NCI-H1105 treated with DMSO at 0.1 percent for 48 hours (cell line): Measurements from ENCODE around the gene PLXNA2.

ENCODE experiments used
- DNase-seq: peaks from one replicate; lab custom pipeline; 2025; lab: John Stamatoyannopoulos, UW

PLXNA2 gene

DNA sequence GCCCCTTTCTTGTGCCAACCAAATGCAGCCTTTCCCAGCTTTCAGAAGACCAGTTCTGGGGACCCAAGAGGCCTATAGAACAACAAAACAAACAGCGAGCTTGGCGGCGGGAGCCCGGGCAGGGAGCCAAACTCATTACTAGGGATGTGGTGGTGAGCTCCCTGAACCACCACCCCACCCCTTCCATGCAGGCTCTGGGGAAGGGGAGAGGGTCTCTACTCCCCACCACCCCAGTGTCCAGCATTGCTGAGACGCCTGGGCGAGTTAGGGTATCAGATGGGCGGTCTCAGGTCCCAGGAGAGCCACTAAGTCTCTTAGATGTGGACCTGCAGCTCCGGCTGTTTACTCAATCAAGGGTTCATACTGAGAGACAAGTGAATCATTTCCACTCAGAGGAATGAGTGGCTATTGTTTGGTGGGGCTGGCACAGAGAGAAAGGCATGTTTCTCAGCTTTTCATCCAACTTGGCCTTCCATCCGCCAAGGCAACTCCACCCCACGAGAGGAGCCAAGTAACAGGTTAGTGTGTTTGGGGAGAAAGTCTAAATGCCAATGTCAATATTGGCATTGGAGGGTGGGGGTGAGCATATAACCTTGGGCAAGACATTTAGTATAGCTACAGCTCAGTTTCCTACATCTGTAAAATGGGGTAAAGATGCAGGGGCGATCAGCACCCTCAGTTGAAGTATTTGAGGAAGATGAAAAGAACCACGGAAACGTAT lies 40.9 kb downstream of the PLXNA2 start:
- DNase-seq = peak; percentile 90

DNA sequence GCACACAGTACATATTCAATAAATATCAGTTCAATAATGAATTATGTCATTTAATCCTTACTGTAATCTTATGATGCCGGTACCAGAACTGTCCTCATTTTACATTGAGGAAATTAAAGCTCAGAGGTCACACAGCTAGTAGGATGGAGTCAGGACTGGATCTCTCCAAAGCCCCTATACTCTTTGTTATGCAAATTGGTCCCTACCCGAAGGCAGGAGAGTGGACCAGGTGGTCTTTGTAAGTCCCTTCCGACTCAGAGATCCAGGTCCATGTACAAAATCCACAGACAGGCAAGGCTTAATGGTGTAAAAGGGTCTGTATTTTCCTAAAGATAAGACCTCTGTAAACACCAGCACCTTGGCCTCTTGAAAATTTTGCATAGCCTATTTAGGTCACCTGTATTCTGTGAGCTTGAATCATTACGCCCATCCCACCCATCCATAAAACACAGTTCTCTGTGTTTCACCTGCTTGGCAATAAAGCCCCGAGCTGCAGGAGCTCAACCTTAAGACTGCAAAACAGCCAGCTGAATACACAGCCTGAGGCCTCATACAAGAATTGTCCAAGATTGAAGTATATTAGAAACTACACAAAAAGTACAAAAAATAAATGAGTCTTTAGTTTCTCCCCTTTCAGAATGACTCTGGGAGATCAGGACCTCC lies 41.7 kb downstream of the PLXNA2 start:
- DNase-seq = peak; percentile 73

DNA sequence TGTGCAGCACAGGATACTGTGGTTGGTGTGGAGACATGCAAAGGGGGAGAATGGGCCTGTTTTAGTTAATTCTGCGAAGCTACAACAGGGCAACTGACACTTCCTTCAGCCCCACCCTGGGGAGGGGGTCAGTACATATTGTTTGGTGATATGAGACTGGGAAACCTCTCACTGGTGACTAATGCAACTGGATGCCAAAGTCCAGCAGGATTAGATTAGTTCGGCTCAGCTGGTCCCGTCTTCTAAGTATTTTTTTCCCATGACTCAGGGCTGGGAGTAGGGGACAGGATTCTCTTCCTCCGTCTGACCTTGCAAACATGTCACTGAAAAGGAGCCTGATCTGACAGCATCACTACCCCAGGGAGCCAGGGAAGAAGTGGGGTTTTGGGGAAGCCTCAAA lies 43.0 kb downstream of the PLXNA2 start:
- no peak for DNase-seq

DNA sequence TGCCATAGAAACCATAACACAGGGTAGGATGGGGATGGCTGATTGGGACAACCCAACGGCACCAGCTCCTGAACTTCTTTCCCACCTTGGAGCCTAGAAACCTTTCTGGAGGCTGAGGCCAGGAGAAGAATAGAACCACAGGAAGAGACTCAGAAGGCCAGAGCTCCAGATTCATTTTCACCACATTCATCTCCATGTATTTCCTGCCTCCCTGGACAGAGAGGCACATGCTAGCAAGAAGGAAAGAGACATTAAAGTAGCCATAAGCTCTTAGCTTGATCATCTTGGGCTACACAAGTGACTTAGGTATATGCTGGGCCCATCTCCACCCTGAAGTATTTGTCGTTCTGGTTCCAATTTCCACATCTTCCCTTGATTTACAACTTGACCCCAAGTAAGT lies 44.1 kb downstream of the PLXNA2 start:
- no peak for DNase-seq

DNA sequence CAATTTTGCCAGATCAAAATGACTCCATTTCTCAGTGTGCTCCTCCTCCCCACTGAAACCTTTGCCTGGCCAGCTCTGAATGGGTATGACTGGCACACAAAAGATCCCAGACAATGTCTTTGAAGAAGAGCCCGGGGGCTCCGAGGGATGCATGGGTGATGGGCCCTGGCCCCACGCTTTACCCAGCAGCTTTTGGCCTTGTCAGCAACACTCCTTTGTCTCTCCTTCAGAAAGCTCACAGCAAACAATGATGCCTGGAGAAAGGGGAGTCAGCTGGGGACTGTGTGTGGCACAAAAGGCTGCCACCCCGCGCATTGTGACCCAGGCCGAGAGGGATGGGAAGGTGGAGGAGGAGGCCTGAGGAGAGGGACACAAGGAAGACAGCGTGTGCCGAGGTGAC lies 45.9 kb downstream of the PLXNA2 start:
- DNase-seq = no peak

DNA sequence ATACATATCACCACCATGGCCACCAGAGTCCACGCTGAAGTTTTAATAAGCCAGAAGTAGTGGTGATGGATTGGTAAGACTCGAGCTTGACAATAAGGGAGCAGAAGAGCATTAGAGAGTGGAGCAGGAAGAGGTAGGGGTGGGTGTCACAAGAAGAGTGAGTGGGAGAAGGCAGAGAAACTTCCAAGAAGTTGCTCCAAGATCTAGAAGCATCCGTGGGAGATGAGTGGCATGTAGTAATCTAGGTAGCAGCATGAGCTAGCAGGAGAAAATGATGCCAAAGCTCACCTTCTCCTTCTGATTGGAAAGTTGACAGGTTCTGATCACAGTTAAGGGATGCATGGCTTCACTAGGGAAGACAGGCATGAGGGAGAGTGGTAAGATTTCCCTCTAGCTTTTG lies 49.2 kb downstream of the PLXNA2 start:
- no peak for DNase-seq

DNA sequence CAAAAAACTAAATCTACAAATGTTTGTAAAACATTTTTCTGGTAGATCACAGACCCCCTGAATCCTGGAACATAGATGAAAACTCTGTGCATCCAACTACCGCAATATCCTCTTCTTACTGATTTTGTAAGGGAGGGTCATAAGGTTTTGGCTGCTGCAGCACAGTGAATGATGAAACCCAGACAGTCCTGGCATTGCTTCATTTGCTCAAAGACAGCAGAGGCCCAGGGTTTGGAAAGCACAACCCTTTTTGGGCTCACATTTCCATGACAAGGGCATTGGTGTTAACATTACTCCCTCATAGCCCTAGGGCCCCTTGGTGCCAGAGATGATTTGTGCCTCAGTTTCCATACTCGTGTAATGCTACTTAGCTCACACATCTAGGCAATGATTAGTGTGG lies 51.2 kb downstream of the PLXNA2 start:
- DNase-seq = no peak

DNA sequence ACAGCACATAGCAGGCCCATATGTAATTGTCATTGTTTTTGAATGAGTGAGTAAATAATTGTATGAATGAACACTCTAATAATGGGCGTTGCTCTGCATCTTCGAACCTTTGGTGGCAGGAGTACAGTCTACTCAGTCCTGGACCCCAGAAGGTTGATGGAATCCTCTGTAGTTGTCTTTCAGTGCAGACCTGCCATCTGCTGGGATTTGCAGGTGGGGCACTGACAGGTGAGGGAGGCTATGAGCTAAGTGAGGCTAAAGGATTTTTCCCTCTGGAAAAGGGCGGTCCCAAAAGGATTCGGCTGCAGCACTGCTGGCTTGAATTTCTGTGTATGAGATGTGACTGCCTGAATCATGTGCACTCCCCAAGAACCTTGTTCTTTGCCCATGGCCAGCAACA lies 53.4 kb downstream of the PLXNA2 start:
- peak; percentile 9 for DNase-seq

DNA sequence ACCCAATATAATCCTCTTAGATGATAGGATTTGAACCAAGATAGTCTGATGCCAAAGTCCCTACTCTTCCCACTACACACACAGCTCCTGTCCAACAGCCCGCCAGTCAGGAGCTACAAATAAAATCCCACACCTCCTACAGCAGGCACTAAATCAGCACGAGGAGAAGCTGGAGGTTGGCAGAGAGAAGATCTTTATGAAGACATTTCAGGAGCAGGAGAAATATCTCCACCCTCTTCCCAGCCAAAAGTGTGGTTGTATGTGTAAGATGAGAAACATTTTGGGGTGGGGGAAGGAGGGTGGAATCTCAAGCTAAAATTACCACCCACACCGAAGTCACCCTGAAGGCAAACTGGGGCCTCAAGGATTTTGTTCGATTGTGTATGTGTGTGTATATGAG lies 54.5 kb downstream of the PLXNA2 start:
- DNase-seq = no peak

DNA sequence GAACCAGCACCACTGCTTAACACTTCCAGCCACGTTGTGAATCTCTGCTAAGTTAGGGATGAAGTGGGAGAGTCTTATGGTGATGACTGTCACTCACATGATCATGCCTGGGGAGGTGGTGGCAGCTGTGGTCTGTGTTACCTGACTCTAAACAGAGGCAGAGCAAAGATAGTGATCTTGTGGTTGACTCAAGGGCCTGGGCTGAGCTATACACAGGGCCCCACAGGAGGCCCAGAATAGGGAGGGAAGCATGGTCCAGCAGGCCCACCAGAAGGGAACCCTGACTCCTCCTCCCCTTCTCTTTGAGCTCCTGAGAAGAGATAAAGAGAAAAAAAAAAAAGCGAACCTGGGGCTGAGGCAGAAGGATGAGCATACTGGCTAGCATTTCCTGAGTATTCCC lies 55.0 kb downstream of the PLXNA2 start:
- DNase-seq = no peak

DNA sequence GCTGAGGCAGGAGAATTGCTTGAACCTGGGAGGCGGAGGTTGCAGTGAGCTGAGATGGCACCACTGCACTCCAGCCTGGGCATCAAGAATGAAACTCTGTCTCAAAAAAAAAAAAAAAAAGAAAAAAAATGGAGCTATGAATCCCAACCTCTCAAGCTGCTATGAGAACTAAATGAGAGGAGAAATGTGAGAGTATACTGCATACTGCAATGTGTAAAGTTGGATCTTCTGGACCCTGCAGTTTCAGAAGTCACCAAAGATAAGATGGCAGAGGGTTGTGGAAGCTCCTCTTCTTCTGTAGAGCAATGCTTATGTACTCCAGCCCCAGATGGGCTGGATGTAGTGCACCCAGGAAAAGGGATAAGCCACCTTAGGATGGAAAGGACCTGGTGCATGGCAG lies 55.6 kb downstream of the PLXNA2 start:
- no peak for DNase-seq

DNA sequence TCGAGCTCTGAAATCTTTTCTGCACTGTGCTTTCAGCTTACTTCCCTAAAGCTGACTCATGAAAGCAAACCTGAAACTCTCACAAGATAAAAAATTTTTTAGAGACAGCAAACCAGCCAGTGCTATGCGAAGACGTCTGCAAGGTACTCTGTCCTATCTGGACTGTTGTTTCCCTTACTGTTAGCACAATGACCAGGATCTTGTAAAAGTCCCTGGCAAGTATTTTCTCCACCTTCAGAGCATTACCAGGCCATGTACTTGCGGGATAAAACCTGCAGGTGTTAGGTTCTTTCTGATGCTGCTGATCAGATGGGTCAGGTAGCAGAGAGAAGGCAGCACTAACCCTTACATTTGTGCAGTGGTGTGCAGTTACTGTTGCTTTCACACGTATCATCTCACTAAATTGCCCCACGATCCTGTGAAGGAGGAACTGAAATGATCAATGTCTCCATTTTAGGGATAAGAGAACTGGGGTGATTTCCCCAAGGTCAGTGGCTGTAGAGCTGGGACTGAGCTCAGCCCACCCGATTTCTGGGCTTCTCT lies 56.6 kb downstream of the PLXNA2 start:
- DNase-seq = no peak

DNA sequence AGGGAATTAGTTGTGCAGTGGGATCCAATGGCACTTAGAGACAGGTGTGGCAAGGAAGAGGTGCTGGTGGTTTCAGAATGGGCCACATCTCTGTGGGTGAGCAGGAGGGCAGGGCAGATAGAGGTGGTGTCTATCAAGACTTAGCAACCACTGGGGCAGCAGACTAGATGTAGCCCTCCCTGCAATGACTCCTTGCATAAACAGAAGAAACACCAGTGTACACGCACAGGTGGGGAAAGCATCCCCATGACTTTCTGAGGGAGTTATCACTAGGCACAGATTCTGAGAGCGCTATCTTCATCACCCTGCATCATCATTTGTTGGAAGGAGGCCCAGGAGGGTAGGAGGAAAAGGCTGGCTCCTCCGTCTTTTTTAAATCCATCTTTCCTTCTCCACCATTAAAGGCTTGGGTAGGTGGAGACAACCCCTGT lies 58.4 kb downstream of the PLXNA2 start:
- no peak for DNase-seq

DNA sequence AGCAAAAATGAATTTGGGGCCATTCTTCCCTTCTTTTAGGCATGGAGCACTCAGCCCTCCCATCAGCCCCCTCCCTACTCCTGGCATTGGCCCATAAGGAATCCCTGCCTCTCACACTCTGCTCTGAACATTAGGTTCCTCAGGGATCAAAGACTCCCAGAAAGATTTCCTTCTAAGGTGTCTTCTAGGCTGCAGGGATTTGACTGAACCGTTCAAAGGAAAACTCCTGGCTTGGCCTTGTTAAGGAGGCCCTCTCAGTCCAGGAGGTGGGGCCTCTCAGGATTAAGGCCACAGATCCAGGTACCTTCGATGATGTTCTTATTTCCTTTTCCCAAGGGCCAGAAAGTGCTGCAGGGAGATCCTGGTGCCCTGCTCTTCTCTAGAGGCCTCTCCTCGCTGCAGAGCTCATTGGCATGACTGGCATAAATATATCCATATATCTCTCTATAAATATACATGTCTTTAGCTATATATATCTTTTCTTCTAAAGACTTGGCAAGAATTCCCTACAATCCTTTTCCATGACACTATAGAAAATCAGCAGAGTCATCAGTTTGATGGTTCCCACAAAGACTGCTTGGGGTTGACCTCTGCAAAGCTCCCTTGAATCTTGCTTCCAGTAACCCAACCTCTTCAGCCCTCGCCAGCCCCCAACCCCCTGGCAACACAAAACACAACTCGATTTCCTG lies 59.1 kb downstream of the PLXNA2 start:
- DNase-seq = no peak

DNA sequence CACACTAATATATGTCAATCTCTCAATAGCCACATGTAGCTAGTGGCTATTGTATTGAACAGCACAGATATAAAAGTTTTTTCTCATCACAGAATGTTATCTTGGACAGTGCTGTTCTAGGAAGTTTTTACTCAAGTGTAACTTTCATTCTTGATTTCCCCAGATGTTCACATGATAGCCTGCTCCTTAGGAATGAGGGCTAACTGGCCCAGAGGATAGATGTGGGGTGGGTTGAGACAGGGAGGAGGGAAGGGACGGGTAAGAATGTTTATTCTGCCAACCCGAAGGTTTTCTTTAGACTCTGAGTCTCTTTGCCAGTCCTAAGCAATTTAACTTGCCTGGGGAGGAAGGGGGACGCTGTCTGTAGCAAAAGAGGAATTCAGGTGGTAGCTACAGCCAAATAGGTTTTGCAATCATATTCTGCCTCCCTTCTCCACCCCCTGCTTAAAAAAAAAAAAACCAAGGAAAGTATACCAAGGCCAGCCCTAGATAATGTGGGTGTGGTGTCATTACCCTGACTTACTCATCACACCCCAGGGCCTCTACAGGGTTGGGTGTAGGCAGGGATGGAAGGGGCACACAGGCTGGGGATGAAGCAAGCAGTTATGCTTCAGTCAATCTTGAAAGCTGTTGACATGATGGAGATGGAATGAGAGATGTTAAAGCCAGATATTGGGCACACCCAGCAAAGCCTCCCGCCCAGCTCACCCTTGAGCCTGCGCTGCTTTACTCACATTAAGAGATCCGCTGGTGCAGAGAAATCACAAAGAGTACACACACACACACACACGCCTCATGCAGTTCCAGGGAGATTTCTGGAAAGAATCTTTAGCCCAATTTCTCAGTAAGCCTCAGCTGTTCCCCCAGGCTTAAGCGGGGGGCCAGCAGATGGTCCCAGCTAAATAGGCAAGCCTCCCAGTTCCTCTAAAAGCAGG lies 59.9 kb downstream of the PLXNA2 start:
- DNase-seq = no peak

DNA sequence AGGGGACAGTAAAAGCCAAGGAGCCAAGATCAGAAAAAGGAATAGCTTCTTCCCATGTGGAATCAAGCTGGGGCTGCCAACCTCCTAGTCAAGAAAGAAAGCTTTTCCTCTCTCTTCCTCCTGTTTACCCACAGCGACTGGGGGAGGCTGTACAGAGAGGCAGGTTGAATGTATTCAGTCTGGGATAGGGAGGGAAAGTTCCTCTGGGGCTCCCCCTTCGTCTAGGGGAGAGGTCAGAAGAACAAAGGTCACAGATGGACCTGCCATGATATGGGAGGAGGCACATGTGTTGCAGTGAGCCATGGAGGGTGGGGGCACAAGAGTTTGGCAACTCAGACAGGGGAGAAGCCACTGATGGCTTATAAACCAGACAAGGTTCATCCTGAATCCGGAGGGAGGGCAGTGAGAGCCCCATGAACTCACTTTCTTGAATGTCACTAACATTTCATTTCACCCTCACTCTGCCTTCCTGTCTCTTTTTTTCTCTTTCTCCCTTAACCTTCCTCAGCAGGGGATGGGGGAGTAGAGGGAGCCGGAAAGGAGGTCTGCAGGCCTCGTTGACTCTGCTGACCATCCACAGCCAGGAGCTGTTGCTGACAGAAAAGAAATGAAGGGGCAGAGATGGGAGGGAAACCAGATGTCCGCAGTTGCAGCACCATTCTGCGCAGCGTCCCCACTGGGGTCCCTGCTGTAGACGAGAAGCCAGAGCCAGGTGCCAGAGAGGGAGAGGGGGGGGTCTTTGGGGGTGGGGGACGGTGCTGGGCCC lies 61.1 kb downstream of the PLXNA2 start:
- no peak for DNase-seq

DNA sequence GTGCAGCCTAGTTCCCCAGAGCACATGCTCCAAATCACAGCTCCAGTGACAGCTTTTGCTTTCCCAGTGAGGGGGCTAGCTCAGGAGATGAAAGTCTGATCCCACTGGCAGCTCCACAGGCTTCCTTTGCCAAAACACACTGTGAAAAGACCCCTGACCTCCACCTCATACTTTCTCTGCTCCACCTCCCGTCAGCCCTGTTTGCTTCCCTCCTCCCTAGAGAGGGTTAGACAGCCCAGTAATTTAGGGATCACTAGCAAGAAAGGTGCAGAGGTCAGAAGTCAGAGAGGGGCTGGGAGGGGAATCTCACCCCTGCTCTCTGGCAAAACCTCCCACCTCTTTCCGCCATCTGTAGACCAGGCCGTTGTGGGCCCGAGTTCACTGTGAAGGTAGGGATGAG lies 62.8 kb downstream of the PLXNA2 start:
- no peak for DNase-seq

DNA sequence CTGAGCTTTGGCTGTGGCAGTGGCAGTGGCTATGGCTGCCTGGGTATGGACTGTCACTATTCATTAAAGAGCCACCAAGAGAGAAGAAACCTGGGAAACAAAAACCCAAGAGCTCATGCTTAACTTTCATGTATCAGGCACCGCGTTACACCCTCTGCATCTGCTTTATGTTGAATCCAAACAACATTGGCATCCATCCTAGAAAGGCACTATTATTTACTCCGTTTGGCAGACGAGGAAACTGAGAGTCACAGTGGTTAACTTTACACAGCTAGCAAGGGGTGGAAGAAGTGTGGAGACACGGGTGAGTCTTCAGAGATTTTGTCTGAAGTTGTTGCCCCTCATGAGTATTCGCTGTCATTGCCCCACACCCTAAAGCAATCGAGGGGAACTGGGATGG lies 63.8 kb downstream of the PLXNA2 start:
- no peak for DNase-seq

DNA sequence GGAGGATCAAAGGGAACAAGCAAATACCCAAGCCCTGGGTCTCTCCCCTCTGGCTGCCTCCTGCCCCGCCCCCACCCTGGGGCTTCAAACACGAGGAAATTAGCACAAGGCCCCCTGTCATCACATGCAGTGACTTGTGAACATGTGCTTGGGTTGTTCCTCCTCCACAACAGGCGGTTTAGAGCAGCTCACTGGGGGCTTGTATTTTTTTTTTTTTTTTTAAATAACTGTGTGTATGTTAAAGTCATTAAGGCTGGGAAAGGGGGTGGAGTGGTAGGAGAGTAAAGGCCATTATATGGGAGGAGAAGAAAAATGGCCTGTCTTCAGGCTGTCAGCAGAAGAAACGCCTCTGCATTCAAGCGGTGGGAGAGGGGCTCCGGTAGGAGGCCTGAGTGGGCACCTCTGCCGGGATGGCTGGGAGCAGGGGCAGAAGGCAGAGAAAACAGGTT lies 64.2 kb downstream of the PLXNA2 start:
- no peak for DNase-seq

DNA sequence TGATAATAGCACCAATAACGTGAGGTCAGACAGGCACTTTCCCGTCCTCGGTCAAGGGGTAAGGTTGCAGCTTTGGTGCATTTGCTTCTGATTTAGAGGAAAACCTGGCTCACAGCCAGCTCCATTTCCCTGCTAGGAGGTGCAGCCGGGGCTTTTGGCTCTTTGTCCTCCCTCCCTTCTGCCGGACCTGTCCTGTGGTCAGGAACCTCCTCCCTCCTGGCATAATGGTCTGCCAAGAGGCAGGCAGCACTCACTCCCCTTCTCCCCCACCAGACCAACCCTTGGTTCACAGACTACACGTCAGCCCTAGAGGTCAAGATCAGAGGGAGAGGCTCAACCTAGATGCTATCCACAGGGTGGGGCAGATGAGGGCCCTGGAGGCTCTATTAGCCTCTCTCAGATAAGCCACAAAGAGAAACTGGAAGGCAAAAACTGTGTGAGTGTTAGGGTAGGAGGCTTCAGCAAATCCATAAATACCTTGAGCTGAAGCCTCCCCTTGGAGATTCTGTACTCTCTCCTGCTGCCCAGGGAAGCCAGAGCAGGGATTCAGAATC lies 64.8 kb downstream of the PLXNA2 start:
- no peak for DNase-seq

DNA sequence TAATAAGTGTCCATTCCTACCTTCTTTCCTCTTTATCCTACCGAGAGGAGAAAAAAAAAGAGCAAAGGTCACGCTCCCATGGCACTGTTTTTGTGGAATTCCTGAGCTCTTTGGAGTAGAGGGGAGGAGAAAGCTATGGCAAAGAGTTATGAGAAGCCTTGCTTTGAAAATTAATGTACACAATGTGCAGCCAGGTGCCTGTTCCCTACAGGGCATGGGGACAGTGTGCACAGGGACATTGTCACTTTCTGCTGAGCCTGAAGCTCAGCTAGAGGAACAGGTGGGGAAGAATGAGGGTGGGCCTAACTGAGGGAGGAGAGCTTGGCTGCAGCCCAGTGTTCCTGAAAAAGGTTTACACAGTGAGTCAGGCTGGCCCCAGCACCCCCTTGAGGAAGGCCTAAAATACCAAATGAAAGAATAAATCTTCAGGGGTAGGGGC lies 66.1 kb downstream of the PLXNA2 start:
- peak; percentile 68 for DNase-seq
